ENCODE results near the gene ZDHHC8. TPM values are rescaled to one million over a fixed set of nuclear protein-coding genes. Genes with fewer than 3 reads are reported as not detected.

Gene ZDHHC8
- total and polyA plus RNA-seq, 10 of the 15 experiments (the other 5 are each of a cell fraction or from before 2014, with no cell fraction given), result 0.03 to 46.3 (median 5.3) TPM

- TF ChIP-seq ZBTB40 (IDR thresholded peaks at IDR 0.05; ENCODE audit: borderline replicate concordance) (no peak), IKZF2 (IDR thresholded peaks at IDR 0.05) (no peak), SMARCA5 (IDR thresholded peaks at IDR 0.05) (no peak), LARP7 (IDR thresholded peaks at IDR 0.05) (no peak), ZNF622 (IDR thresholded peaks at IDR 0.05) (no peak), NR2F1 (conservative IDR thresholded peaks at IDR 0.05) (no peak), ATF7 (IDR thresholded peaks at IDR 0.05; ENCODE audit: low read depth) (no peak), KAT2A (conservative IDR thresholded peaks at IDR 0.05; ENCODE audit: control insufficient read depth, low read depth, low read length) (no peak)
Observed at GRCh38 chr22:20164863-20165262, 33.3 kb downstream of the ZDHHC8 start (continued).

GRCh38 chr22:20165421-20165820 is 33.8 kb downstream of the ZDHHC8 start:
- intact Hi-C loops (cut with micrococcal nuclease; ENCODE audit: unreplicated experiment) (no loop called here), in situ Hi-C loops (cut with MboI) (no loop called here)
- H3K4me1 ChIP-seq (ENCODE audit: control insufficient read depth, insufficient read depth, low read length), result no peaks in the 10 kb centered on the region
- no peak for TF ChIP-seq ZNF384 (IDR thresholded peaks at IDR 0.05; ENCODE audit: borderline replicate concordance, low read depth, low read length)
- TF ChIP-seq SPI1 (IDR thresholded peaks at IDR 0.05; ENCODE audit: borderline replicate concordance, insufficient read depth, low read depth, low read length), result no peak
- H3K27ac ChIP-seq (ENCODE audit: control insufficient read depth, insufficient read depth), result no peak overlapping the region
- H3K4me2 ChIP-seq (ENCODE audit: control insufficient read depth, insufficient read depth), result no peak overlapping the region
- no peak for DNase-seq (ENCODE audit: low read depth, low spot score)
- no peaks in the 10 kb centered on the region for H3K79me2 ChIP-seq (ENCODE audit: control insufficient read depth, insufficient read depth, low read length)
- no peaks in the 10 kb centered on the region for H3K9me3 ChIP-seq (replicated peaks; ENCODE audit: control insufficient read depth, insufficient read depth, low read length)
- BruUV-seq (replicated peaks), result no TSS peak
- RAD21 ChIA-PET (ENCODE audit: unreplicated experiment), result no interaction called here
- CTCF ChIA-PET, result no interaction called here
- no peak overlapping the region for H2AFZ ChIP-seq (ENCODE audit: control insufficient read depth, low read depth, low read length)
- H3K9ac ChIP-seq (ENCODE audit: control insufficient read depth, insufficient read depth, low read length), result no peak overlapping the region
- no peak for FAIRE-seq
- ATAC-seq, result no peak
- POLR2A ChIA-PET, result no interaction called here
- no peaks in the 10 kb centered on the region for H4K20me1 ChIP-seq (ENCODE audit: control insufficient read depth, insufficient read depth)
- SMC1A ChIA-PET (ENCODE audit: uncharacterized antibody, unreplicated experiment), result no interaction called here
- H3K36me3 ChIP-seq (ENCODE audit: control insufficient read depth in 2 of 2, insufficient read depth in 2 of 2, low read length in 1 of 2), result no peaks in the 10 kb centered on the region
- H3K27me3 ChIP-seq (replicated peaks in 1 of 2; ENCODE audit: control insufficient read depth in 2 of 2, insufficient read depth in 2 of 2, low read length in 1 of 2), result no peaks in the 10 kb centered on the region
- 45% methylated on average over 12 of the region's 12 CpGs for WGBS (ENCODE audit: insufficient coverage, insufficient replicate concordance, low lambda C conversion rate, missing lambda C conversion rate)
- H3K4me3 ChIP-seq, result no peak overlapping the region

Data from GM12878 (cell line).